OCI-LY3 (cell line): ENCODE measurements around the gene FLRT1.

Experiments
- H2AFZ ChIP-seq: fragments of 200-600, 300-600 bp; shearing (Covaris generic); 2 replicates; pipeline ENCODE4 v1.6.0; 2014; ENCODE audit warnings: antibody characterized with exemption, low read depth, low read length
- H3K27ac ChIP-seq: fragments of 200-600, 300-600 bp; sonication (generic); 2 replicates; pipeline ENCODE4 v1.5.1; 2014; ENCODE audit warnings: mild to moderate bottlenecking, low read length, moderate library complexity, mixed read lengths
- H3K27me3 ChIP-seq: fragments of 200-600, 300-600 bp; sonication (generic); 2 replicates; pipeline ENCODE4 v1.6.1; 2014; ENCODE audit warnings: low read depth, low read length, mixed read lengths
- H3K36me3 ChIP-seq: fragments of 200-600, 300-600 bp; sonication (generic); replicated peaks from 2 replicates; pipeline ENCODE3; 2014; ENCODE audit warnings: low read depth, low read length, mixed read lengths
- H3K4me1 ChIP-seq: fragments of 300-600, 200-600 bp; sonication (generic); 2 replicates; pipeline ENCODE4 v1.6.1; 2014; ENCODE audit warnings: low read length, mixed read lengths
- H3K4me2 ChIP-seq: fragments of 200-600, 300-600 bp; sonication (generic); 2 replicates; pipeline ENCODE4 v1.6.1; 2014; ENCODE audit warnings: low read length, mixed read lengths
- H3K4me3 ChIP-seq: fragments of 300-600, 200-600 bp; sonication (generic); 2 replicates; pipeline ENCODE4 v1.5.1; 2014; ENCODE audit warnings: antibody characterized with exemption, mild to moderate bottlenecking, low read length, moderate library complexity
- H3K79me2 ChIP-seq: fragments of 300-600, 200-600 bp; shearing (Covaris generic); 2 replicates; pipeline ENCODE4 v1.6.1; 2014; ENCODE audit warnings: mild to moderate bottlenecking, low read length, mixed read lengths
- H3K9ac ChIP-seq: fragments of 300-600, 200-600 bp; shearing (Covaris generic); 2 replicates; pipeline ENCODE4 v1.6.0; 2014; ENCODE audit warnings: mild to moderate bottlenecking, low read length, moderate library complexity
- H3K9me3 ChIP-seq: fragments of 200-600, 300-600 bp; shearing (Covaris generic); 2 replicates; pipeline ENCODE4 v1.6.1; 2014; ENCODE audit warnings: low read length, mixed read lengths; ENCODE audit not compliant: insufficient read depth
- H4K20me1 ChIP-seq: fragments of 200-600, 300-600 bp; sonication (generic); 2 replicates; pipeline ENCODE4 v1.6.1; 2016; ENCODE audit warnings: low read length, mixed read lengths; ENCODE audit not compliant: insufficient read depth
- CTCF ChIP-seq: fragments of 200-600, 300-600 bp; sonication (generic); IDR thresholded peaks from 2 replicates; pipeline ENCODE4 v1.5.1; 2014; ENCODE audit warnings: antibody characterized with exemption, low read length, low read depth
- EZH2phosphoT487 ChIP-seq: fragments of 200-600 bp; shearing (Covaris generic); IDR thresholded peaks from 2 replicates; pipeline ENCODE4 v1.6.1; 2018; ENCODE audit warnings: antibody characterized with exemption, mixed run types, low read depth

The FLRT1 gene

GRCh38 chr11:64049509-64049908 is 13.8 kb downstream of the FLRT1 start:
- H3K9ac ChIP-seq = no peak overlapping the region
- peaks cover 6% of the 10 kb centered on the region; the same call in 1 of the 2 replicates for H4K20me1 ChIP-seq
- H3K36me3 ChIP-seq = no peaks in the 10 kb centered on the region
- no peaks in the 10 kb centered on the region for H3K9me3 ChIP-seq
- H3K27me3 ChIP-seq = no peaks in the 10 kb centered on the region
- no peak overlapping the region for H3K27ac ChIP-seq
- TF ChIP-seq EZH2phosphoT487 (no peak), CTCF (no peak)
- no peak overlapping the region for H3K4me3 ChIP-seq
- H3K4me1 ChIP-seq = no peaks in the 10 kb centered on the region
- H3K4me2 ChIP-seq = no peak overlapping the region
- H2AFZ ChIP-seq = no peak overlapping the region
- no peaks in the 10 kb centered on the region for H3K79me2 ChIP-seq

- peaks cover 6% of the 10 kb centered on the region; the same call in 1 of the 2 replicates for H4K20me1 ChIP-seq
- no peak overlapping the region for H3K9ac ChIP-seq
- no peaks in the 10 kb centered on the region for H3K9me3 ChIP-seq
- no peaks in the 10 kb centered on the region for H3K36me3 ChIP-seq
- no peaks in the 10 kb centered on the region for H3K79me2 ChIP-seq
- H3K4me3 ChIP-seq = no peak overlapping the region
- TF ChIP-seq CTCF (no peak), EZH2phosphoT487 (no peak)
- no peak overlapping the region for H2AFZ ChIP-seq
- no peaks in the 10 kb centered on the region for H3K4me1 ChIP-seq
- H3K27me3 ChIP-seq = no peaks in the 10 kb centered on the region
- no peak overlapping the region for H3K27ac ChIP-seq
- no peak overlapping the region for H3K4me2 ChIP-seq
Measured at GRCh38 chr11:64051297-64051696, 15.6 kb downstream of the FLRT1 start.

GRCh38 chr11:64052436-64052835 is 16.7 kb downstream of the FLRT1 start:
- H3K79me2 ChIP-seq = no peaks in the 10 kb centered on the region
- no peak overlapping the region for H3K4me2 ChIP-seq
- no peaks in the 10 kb centered on the region for H3K27me3 ChIP-seq
- no peak overlapping the region for H3K27ac ChIP-seq
- H3K4me1 ChIP-seq = no peaks in the 10 kb centered on the region
- H2AFZ ChIP-seq = no peak overlapping the region
- H4K20me1 ChIP-seq = peaks cover 6% of the 10 kb centered on the region; the same call in 1 of the 2 replicates
- TF ChIP-seq EZH2phosphoT487 (no peak), CTCF (no peak)
- H3K9me3 ChIP-seq = no peaks in the 10 kb centered on the region
- no peaks in the 10 kb centered on the region for H3K36me3 ChIP-seq
- H3K9ac ChIP-seq = no peak overlapping the region
- no peak overlapping the region for H3K4me3 ChIP-seq

- Histone ChIP-seq H3K9ac (no peak overlapping the region), H3K4me1 (no peaks in the 10 kb centered on the region)
- TF ChIP-seq EZH2phosphoT487 (no peak), CTCF (no peak)
Measured at GRCh38 chr11:64052938-64053622, 17.3 kb downstream of the FLRT1 start.

More at GRCh38 chr11:64052938-64053622, 17.3 kb downstream of the FLRT1 start:
- no peak overlapping the region for H2AFZ ChIP-seq
- no peaks in the 10 kb centered on the region for H3K27me3 ChIP-seq
- no peak overlapping the region for H3K27ac ChIP-seq
- no peaks in the 10 kb centered on the region for H3K36me3 ChIP-seq
- no peak overlapping the region for H3K4me3 ChIP-seq
- H3K4me2 ChIP-seq = no peak overlapping the region
- no peaks in the 10 kb centered on the region for H3K79me2 ChIP-seq
- H4K20me1 ChIP-seq = peaks cover 6% of the 10 kb centered on the region; the same call in 1 of the 2 replicates
- H3K9me3 ChIP-seq = no peaks in the 10 kb centered on the region
